HK-2 (cell line): Measurements from ENCODE around the gene ZNF746.

Source experiments
- DNase-seq: peaks from one replicate; pipeline ENCODE4 v3.0.0-alpha.2; 2018; ENCODE audit not compliant: unreplicated experiment

The ZNF746 gene

DNA sequence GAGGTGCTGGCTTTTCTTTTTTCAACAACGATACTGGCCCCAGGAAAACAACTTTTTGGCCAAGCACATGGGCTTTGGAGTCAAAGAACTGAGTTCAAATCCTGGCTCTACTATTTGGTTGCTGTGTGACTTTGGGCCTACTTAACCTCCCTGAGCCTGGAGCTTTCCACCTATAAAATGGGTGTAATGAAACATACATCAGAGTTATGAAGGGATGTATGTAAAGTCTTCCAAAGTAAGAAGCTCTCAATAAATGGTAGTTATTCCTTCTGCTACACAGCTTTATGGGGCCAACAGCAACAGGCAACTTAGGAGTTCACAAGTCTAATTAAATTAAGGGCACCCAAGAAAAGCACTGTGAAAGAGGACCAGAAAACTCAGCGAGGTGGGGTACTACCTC, 69.7 kb downstream of the ZNF746 start:
- no peak for DNase-seq

DNA sequence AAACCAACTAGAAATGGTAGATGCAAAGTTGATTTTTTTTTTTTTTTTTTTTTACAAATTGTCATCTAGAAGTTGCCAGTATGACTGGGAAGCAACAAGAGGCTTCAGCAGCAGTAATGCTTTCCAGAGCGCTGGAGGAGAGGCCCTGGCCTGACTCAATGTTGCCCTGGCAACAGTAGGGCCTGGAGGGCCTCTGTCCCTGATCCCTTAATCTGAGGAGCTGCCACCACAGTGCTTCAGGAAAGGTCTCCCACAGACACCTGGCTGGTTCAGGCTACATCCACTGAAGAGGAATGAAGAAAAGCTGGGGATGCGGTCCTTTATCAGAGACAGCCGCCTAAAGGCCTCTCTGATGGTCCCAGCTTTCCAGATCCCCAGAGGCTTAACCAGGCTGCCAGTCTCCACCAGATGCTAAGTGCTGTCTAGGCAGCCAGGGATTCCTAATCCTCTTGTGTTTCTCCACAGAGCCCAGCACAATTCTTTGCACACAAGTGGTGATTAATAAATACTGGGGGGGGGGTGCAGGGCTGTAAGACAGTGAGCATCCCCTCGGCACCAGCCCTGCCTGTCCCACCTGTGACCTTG, 70.4 kb downstream of the ZNF746 start:
- no peak for DNase-seq

DNA sequence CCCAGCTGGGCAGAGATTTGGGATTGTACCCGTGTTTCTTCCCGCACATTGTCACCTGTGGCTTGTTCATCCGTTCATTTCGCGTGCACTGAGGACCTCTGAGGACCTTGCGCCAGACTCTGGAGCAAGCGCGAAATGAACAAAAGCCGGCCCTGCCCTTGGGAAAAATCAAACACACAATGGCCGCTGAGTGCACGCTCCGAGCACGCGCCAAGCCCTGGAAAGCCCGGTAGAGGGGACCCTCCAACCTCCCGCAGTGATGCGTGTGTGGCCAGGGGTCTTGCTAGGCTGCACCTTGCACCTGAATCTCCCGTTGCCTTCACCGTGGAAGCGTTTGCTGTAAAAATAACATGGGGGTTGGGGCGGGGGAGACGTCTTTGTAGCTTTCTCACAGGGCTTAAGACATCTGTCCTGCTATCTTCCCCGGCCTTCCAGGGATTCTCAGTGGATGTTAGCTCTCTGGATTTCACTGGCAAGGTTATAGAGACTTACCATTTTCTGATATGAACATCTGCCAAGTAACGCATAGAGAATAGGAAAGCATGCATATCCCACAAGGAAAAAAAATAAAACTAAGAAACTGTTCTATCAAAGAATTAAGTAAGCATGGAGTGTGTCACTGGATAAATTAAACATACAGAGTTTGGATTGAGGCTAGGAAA, 74.0 kb downstream of the ZNF746 start:
- DNase-seq, result no peak

DNA sequence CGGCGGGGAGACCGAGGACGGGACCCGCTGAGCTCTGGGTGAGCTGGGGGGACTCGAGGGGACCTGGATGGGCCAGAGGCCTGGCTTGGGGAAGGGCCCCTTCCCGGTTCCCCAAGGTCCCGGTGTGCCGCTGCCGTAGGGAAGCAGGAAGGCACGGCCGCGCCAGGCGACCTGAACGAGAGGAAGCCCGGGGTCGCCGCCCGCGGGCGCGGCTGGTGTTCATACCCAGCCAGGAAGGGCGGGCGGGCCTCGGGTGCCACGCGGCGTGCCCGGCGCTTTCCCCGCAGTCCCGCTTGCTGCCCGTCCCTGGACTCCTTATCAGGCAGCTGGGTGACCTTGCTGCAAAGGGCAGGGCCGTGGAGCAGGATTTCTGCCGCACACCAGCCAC, 74.7 kb downstream of the ZNF746 start:
- DNase-seq, result no peak
